Right ventricle myocardium superior (tissue), 1 donor: ENCODE measurements around the gene VEGFA. TPM values are rescaled to one million over a fixed set of nuclear protein-coding genes. Genes with fewer than 3 reads are reported as not detected.

Source experiments
- ATAC-seq: fragments of 200-7000 bp; cut with Tn5 transposase; one replicate; pipeline ENCODE4 v1.9.1; 2020; ENCODE audit warnings: mild to moderate bottlenecking; ENCODE audit not compliant: poor library complexity
- DNase-seq: peaks from one replicate; pipeline ENCODE4 v3.0.0-alpha.2; 2020
- intact Hi-C: fragments of 100-400 bp; cut with DNase I; formaldehyde crosslinking; loops from one replicate; pipeline ENCODE4 v1.11.2; 2022
- total RNA-seq: library from RNA; stranded (reverse); fragmentation: NEBNext Ultra II Directional; extraction: Animal tissue kit (Norgen Biotek cat#: 25700); gene quantifications from one replicate; pipeline ENCODE4 v1.2.1, GENCODE V29; 2021
- donor health status: DM: no; HTN: yes; CAD: no; lungs with severe emphysema.

Gene VEGFA
- total RNA-seq, 1 donor from 2014 or later, result 230 TPM

DNA sequence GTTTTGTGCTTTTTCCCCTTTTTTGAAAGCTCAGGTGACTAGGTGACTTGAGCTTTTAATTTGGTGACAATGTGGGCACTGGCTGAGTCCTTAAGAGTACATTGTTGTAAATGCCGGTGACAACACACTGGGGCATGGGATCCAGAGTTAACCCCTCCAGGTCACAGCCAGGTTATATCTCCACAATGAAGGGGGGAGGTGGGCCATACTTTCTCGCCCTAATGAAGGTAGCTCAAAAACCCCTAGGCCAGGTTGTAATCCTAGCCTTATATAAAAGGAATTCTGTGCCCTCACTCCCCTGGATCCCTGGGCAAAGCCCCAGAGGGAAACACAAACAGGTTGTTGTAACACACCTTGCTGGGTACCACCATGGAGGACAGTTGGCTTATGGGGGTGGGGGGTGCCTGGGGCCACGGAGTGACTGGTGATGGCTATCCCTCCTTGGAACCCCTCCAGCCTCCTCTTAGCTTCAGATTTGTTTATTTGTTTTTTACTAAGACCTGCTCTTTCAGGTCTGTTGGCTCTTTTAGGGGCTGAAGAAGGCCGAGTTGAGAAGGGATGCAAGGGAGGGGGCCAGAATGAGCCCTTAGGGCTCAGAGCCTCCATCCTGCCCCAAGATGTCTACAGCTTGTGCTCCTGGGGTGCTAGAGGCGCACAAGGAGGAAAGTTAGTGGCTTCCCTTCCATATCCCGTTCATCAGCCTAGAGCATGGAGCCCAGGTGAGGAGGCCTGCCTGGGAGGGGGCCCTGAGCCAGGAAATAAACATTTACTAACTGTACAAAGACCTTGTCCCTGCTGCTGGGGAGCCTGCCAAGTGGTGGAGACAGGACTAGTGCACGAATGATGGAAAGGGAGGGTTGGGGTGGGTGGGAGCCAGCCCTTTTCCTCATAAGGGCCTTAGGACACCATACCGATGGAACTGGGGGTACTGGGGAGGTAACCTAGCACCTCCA lies 2.2 kb upstream of the VEGFA start:
- intact Hi-C loops, result loop anchor here (2.0 to 5.0 kb wide), 2 partner anchors 41 to 307 kb away; no protein-coding TSS in a partner anchor
- DNase-seq (no peak), ATAC-seq (no peak)

- intact Hi-C loops, result loop anchor here (2.0 to 5.0 kb wide), 2 partner anchors 41 to 306 kb away; no protein-coding TSS in a partner anchor
- DNase-seq (no peak), ATAC-seq (no peak)
These were observed 1.5 kb upstream of the VEGFA start for GRCh38 chr6:43768506-43768860.

- peak; percentile 1 for ATAC-seq
- intact Hi-C loops, result loop anchor here (2.0 to 5.0 kb wide), 2 partner anchors 42 to 306 kb away; no protein-coding TSS in a partner anchor
- DNase-seq, result peak; percentile 83
These were observed 957 bp upstream of the VEGFA start for GRCh38 chr6:43768983-43769525.

- intact Hi-C loops, result loop anchor here (5.0 to 10.0 kb wide), 2 partner anchors 182 to 234 kb away; no protein-coding TSS in a partner anchor
- ATAC-seq (peak; percentile 42), DNase-seq (peak; percentile 88)
These were observed 580 bp downstream of the VEGFA start for GRCh38 chr6:43770372-43771209.

- DNase-seq (peak; percentile 83), ATAC-seq (peak; percentile 12)
- intact Hi-C loops, result loop anchor here (5.0 to 10.0 kb wide), 2 partner anchors 181 to 233 kb away; no protein-coding TSS in a partner anchor
These were observed 1.3 kb downstream of the VEGFA start for GRCh38 chr6:43771210-43771857.

DNA sequence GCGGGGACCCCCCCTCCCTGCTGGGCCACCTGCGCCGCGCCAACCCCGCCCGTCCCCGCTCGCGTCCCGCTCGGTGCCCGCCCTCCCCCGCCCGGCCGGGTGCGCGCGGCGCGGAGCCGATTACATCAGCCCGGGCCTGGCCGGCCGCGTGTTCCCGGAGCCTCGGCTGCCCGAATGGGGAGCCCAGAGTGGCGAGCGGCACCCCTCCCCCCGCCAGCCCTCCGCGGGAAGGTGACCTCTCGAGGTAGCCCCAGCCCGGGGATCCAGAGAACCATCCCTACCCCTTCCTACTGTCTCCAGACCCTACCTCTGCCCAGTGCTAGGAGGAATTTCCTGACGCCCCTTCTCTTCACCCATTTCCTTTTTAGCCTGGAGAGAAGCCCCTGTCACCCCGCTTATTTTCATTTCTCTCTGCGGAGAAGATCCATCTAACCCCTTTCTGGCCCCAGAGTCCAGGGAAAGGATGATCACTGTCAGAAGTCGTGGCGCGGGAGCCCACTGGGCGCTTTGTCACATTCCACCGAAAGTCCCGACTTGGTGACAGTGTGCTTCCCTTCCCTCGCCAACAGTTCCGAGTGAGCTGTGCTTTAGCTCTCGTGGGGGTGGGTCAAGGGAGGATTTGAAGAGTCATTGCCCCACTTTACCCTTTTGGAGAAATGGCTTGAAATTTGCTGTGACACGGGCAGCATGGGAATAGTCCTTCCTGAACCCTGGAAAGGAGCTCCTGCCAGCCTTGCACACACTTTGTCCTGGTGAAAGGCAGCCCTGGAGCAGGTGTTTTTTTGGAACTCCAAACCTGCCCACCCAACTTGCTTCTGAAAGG lies 2.1 kb downstream of the VEGFA start:
- intact Hi-C loops, result loop anchor here (5.0 to 10.0 kb wide), 2 partner anchors 180 to 233 kb away; no protein-coding TSS in a partner anchor
- peak; percentile 87 for DNase-seq
- peak; percentile 47 for ATAC-seq

- intact Hi-C loops, result loop anchor here (5.0 to 10.0 kb wide), 2 partner anchors 180 to 232 kb away; no protein-coding TSS in a partner anchor
- ATAC-seq, result peak; percentile 14
- peak; percentile 63 for DNase-seq
These were observed 2.7 kb downstream of the VEGFA start for GRCh38 chr6:43772681-43773049.

GRCh38 chr6:43773050-43773979 lies 3.3 kb downstream of the VEGFA start:
- peak; percentile 74 for DNase-seq
- intact Hi-C loops, result loop anchor here (5.0 to 10.0 kb wide), 2 partner anchors 179 to 231 kb away; no protein-coding TSS in a partner anchor
- peak; percentile 18 for ATAC-seq

GRCh38 chr6:43773980-43774775 lies 4.2 kb downstream of the VEGFA start:
- no peak for ATAC-seq
- intact Hi-C loops, result loop anchor here (5.0 to 10.0 kb wide), 2 partner anchors 178 to 231 kb away; no protein-coding TSS in a partner anchor
- DNase-seq, result no peak

- ATAC-seq (peak; percentile 10), DNase-seq (peak; percentile 87)
- intact Hi-C loops, result loop anchor here (5.0 to 10.0 kb wide), 2 partner anchors 177 to 230 kb away; no protein-coding TSS in a partner anchor
These were observed 4.9 kb downstream of the VEGFA start for GRCh38 chr6:43774776-43775534.

DNA sequence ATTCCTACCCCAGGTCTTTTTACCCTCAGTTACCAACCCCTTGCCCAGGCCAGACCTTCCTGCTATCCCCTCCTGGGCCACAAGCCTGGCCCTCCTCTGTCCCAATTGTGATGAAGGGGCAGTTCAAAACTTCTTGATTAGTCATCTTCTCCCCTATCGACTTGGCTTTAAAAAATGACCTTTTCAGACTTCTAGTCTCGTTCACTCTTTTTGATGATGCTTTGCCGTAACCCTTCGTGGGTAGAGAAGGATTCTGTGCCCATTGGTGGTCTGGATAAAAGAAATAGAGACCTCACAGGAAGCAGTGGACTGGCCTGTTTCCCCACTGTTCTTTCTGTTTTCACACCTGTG lies 5.5 kb downstream of the VEGFA start:
- DNase-seq (no peak), ATAC-seq (no peak)
- intact Hi-C loops, result loop anchor here (10.0 kb wide), 1 partner anchor 229 kb away; no protein-coding TSS in a partner anchor

- DNase-seq (no peak), ATAC-seq (no peak)
- intact Hi-C loops, result loop anchor here (10.0 kb wide), 1 partner anchor 229 kb away; no protein-coding TSS in a partner anchor
These were observed 6.2 kb downstream of the VEGFA start for GRCh38 chr6:43776115-43776798.

DNA sequence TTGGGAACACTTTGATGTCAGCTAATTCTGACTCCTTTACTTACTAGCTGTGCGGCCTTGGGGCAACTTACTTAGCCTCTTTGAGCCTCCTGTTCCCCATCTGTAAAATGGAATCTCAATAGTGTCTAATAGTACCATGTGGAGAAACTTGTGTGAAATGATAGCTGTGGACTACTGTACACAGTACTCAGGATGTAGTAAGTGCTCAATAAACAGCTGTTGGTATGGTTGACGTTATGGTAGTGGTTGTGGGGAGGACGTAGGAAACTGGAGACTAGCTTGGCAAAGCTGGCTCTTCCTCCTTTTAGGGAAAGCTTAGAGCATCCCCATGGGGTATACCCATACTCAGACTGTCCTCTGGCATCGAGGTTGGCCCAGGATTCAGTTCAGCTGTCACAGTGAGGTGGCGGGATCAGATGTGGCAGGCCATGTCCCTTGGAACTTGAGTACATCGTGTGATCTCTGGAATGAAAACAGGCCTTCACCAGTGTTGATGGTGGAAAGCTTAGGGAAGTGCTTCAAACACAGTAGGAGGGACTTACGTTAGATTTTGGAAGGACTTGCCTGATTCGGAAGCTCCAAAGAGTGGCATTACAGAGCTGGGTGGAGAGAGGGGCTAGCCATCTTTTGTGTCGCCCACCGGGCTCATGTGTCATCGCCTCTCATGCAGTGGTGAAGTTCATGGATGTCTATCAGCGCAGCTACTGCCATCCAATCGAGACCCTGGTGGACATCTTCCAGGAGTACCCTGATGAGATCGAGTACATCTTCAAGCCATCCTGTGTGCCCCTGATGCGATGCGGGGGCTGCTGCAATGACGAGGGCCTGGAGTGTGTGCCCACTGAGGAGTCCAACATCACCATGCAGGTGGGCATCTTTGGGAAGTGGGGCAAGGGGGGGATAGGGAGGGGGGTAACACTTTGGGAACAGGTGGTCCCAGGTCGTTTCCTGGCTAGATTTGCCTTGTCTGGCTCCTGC lies 7.1 kb downstream of the VEGFA start:
- DNase-seq (no peak), ATAC-seq (peak; percentile 8)
- intact Hi-C loops, result loop anchor here (10.0 kb wide), 1 partner anchor 228 kb away; no protein-coding TSS in a partner anchor
